Measurements from ENCODE around the gene TBCK. TPM values are rescaled to one million over a fixed set of nuclear protein-coding genes. Genes with fewer than 3 reads are reported as not detected.

The TBCK gene
- total and polyA plus RNA-seq, 2 experiments from 2014 or later: 13.9 to 28.9 TPM

DNA sequence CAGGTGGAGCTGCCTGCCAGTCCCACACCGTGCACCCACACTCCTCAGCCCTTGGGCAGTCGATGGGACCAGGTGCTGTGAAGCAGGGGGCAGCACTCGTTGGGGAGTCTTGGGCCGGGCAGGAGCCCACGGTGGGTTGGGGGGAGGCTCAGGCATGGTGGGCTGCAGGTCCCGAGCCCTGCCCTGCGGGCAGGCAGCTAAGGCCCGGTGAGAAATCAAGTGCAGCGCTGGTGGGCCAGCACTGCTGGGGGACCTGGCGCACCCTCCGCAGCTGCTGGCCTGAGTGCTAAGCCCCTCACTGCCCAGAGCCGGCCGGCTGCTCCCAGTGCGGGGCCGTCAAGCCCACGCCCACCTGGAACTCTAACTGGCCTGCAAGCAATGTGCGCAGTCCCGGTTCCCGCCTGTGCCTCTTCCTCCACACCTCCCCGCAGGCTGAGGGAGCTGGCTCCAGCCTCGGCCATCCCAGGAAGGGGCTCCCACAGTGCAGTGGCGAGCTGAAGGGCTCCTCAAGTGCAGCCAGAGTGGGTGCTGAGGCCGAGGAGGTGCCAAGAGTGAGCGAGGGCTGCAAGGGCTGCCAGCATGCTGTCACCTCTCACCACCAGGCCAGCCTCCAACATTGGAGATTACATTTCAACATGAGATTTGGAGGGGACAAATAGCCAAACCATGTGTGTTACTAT is 223.5 kb downstream of the TBCK start:
- Mint-ChIP-seq H3K36me3 (ENCODE audit: low read depth) (peaks cover 58% of the 10 kb centered on the region), H3K27ac (no peak overlapping the region), H3K4me1 (peaks cover 12% of the 10 kb centered on the region), H3K4me3 (no peak overlapping the region), H3K27me3 (ENCODE audit: insufficient read depth, low read depth, poor library complexity) (no peaks in the 10 kb centered on the region), H3K9me3 (peaks cover 43% of the 10 kb centered on the region)
- DNase-seq (ENCODE audit: low spot score): no peak
- no peak for ATAC-seq
- Histone ChIP-seq H2AFZ (no peak overlapping the region), H3K4me1 (ENCODE audit: insufficient read depth) (no peaks in the 10 kb centered on the region; the same call in 1 of the 2 replicates), H3K9me2 (ENCODE audit: insufficient read depth) (no peaks in the 10 kb centered on the region), H3K4me2 (no peak overlapping the region), H3K79me2 (replicated peaks; ENCODE audit: insufficient read depth) (no peaks in the 10 kb centered on the region), H3F3A (replicated peaks; ENCODE audit: low read depth) (no peaks in the 10 kb centered on the region), H3K36me3 (ENCODE audit: insufficient read depth) (peaks cover 17% of the 10 kb centered on the region; the same call in 1 of the 2 replicates), H3K27me3 (ENCODE audit: insufficient read depth) (no peaks in the 10 kb centered on the region), H4K20me1 (replicated peaks; ENCODE audit: insufficient read depth) (no peaks in the 10 kb centered on the region), H3K27ac (ENCODE audit: low read depth) (no peak overlapping the region), H3K4me3 (no peak overlapping the region)
- TF ChIP-seq, protein P1, sequence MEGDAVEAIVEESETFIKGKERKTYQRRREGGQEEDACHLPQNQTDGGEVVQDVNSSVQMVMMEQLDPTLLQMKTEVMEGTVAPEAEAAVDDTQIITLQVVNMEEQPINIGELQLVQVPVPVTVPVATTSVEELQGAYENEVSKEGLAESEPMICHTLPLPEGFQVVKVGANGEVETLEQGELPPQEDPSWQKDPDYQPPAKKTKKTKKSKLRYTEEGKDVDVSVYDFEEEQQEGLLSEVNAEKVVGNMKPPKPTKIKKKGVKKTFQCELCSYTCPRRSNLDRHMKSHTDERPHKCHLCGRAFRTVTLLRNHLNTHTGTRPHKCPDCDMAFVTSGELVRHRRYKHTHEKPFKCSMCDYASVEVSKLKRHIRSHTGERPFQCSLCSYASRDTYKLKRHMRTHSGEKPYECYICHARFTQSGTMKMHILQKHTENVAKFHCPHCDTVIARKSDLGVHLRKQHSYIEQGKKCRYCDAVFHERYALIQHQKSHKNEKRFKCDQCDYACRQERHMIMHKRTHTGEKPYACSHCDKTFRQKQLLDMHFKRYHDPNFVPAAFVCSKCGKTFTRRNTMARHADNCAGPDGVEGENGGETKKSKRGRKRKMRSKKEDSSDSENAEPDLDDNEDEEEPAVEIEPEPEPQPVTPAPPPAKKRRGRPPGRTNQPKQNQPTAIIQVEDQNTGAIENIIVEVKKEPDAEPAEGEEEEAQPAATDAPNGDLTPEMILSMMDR (conservative IDR thresholded peaks at IDR 0.05; ENCODE audit: low read depth in 2 of 2): no peak
- TF ChIP-seq, protein P2, sequence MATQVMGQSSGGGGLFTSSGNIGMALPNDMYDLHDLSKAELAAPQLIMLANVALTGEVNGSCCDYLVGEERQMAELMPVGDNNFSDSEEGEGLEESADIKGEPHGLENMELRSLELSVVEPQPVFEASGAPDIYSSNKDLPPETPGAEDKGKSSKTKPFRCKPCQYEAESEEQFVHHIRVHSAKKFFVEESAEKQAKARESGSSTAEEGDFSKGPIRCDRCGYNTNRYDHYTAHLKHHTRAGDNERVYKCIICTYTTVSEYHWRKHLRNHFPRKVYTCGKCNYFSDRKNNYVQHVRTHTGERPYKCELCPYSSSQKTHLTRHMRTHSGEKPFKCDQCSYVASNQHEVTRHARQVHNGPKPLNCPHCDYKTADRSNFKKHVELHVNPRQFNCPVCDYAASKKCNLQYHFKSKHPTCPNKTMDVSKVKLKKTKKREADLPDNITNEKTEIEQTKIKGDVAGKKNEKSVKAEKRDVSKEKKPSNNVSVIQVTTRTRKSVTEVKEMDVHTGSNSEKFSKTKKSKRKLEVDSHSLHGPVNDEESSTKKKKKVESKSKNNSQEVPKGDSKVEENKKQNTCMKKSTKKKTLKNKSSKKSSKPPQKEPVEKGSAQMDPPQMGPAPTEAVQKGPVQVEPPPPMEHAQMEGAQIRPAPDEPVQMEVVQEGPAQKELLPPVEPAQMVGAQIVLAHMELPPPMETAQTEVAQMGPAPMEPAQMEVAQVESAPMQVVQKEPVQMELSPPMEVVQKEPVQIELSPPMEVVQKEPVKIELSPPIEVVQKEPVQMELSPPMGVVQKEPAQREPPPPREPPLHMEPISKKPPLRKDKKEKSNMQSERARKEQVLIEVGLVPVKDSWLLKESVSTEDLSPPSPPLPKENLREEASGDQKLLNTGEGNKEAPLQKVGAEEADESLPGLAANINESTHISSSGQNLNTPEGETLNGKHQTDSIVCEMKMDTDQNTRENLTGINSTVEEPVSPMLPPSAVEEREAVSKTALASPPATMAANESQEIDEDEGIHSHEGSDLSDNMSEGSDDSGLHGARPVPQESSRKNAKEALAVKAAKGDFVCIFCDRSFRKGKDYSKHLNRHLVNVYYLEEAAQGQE (IDR thresholded peaks at IDR 0.05; ENCODE audit: unreplicated experiment): no peak
- TF ChIP-seq, protein P3, sequence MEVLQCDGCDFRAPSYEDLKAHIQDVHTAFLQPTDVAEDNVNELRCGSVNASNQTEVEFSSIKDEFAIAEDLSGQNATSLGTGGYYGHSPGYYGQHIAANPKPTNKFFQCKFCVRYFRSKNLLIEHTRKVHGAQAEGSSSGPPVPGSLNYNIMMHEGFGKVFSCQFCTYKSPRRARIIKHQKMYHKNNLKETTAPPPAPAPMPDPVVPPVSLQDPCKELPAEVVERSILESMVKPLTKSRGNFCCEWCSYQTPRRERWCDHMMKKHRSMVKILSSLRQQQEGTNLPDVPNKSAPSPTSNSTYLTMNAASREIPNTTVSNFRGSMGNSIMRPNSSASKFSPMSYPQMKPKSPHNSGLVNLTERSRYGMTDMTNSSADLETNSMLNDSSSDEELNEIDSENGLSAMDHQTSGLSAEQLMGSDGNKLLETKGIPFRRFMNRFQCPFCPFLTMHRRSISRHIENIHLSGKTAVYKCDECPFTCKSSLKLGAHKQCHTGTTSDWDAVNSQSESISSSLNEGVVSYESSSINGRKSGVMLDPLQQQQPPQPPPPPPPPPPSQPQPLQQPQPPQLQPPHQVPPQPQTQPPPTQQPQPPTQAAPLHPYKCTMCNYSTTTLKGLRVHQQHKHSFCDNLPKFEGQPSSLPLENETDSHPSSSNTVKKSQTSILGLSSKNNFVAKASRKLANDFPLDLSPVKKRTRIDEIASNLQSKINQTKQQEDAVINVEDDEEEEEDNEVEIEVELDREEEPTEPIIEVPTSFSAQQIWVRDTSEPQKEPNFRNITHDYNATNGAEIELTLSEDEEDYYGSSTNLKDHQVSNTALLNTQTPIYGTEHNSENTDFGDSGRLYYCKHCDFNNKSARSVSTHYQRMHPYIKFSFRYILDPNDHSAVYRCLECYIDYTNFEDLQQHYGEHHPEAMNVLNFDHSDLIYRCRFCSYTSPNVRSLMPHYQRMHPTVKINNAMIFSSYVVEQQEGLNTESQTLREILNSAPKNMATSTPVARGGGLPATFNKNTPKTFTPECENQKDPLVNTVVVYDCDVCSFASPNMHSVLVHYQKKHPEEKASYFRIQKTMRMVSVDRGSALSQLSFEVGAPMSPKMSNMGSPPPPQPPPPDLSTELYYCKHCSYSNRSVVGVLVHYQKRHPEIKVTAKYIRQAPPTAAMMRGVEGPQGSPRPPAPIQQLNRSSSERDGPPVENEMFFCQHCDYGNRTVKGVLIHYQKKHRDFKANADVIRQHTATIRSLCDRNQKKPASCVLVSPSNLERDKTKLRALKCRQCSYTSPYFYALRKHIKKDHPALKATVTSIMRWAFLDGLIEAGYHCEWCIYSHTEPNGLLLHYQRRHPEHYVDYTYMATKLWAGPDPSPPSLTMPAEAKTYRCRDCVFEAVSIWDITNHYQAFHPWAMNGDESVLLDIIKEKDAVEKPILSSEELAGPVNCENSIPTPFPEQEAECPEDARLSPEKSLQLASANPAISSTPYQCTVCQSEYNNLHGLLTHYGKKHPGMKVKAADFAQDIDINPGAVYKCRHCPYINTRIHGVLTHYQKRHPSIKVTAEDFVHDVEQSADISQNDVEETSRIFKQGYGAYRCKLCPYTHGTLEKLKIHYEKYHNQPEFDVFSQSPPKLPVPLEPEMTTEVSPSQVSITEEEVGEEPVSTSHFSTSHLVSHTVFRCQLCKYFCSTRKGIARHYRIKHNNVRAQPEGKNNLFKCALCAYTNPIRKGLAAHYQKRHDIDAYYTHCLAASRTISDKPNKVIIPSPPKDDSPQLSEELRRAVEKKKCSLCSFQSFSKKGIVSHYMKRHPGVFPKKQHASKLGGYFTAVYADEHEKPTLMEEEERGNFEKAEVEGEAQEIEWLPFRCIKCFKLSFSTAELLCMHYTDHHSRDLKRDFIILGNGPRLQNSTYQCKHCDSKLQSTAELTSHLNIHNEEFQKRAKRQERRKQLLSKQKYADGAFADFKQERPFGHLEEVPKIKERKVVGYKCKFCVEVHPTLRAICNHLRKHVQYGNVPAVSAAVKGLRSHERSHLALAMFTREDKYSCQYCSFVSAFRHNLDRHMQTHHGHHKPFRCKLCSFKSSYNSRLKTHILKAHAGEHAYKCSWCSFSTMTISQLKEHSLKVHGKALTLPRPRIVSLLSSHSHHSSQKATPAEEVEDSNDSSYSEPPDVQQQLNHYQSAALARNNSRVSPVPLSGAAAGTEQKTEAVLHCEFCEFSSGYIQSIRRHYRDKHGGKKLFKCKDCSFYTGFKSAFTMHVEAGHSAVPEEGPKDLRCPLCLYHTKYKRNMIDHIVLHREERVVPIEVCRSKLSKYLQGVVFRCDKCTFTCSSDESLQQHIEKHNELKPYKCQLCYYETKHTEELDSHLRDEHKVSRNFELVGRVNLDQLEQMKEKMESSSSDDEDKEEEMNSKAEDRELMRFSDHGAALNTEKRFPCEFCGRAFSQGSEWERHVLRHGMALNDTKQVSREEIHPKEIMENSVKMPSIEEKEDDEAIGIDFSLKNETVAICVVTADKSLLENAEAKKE (CRISPR knock-in tag; IDR thresholded peaks at IDR 0.05): no peak
- TF ChIP-seq STAT1 (IDR thresholded peaks at IDR 0.05; ENCODE audit: unreplicated experiment) (no peak), JUNB (IDR thresholded peaks at IDR 0.05; ENCODE audit: unreplicated experiment) (no peak), NANOG (IDR thresholded peaks at IDR 0.05; ENCODE audit: borderline replicate concordance) (no peak)

Measured in GM23338 (cell line).